Natural killer cell (primary cell): ENCODE measurements around the gene AIFM2. TPM values are rescaled to one million over a fixed set of nuclear protein-coding genes. Genes with fewer than 3 reads are reported as not detected.

Experiments
- ATAC-seq, 3 donors: fragments of 150-1000 bp in 2 of 3; fragments of 200-7000 bp in 1 of 3; cut with Tn5 transposase; 1 replicate in 1 of 3; 2 replicates in 2 of 3; pipeline ENCODE4 v1.10.0; 2021; ENCODE audit warnings: mild to moderate bottlenecking in 2 of 3, moderate library complexity in 2 of 3
- DNase-seq, 2 donors: peaks; one replicate each; pipeline versions ENCODE4 v3.0.0 to v3.0.0-alpha.2; 2013 to 2021; ENCODE audit warnings: mixed read lengths in 1 of 2
- H3K27ac ChIP-seq: one replicate; pipeline ENCODE4 v1.5.1; 2013; ENCODE audit warnings: mild to moderate bottlenecking, low read length
- H3K27me3 ChIP-seq: one replicate; pipeline ENCODE4 v1.6.1; 2013; ENCODE audit warnings: low read length; ENCODE audit not compliant: control insufficient read depth, insufficient read depth
- H3K36me3 ChIP-seq: one replicate; pipeline ENCODE4 v1.6.1; 2013; ENCODE audit warnings: low read length; ENCODE audit not compliant: control insufficient read depth, insufficient read depth
- H3K4me1 ChIP-seq: one replicate; pipeline ENCODE4 v1.6.1; 2013; ENCODE audit warnings: low read length; ENCODE audit not compliant: control insufficient read depth, insufficient read depth
- H3K4me3 ChIP-seq: one replicate; pipeline ENCODE4 v1.5.1; 2013; ENCODE audit warnings: low read length
- H3K9me3 ChIP-seq: one replicate; pipeline ENCODE4 v1.6.1; 2013; ENCODE audit warnings: low read length; ENCODE audit not compliant: control insufficient read depth, insufficient read depth
- H3K27ac Mint-ChIP-seq, 2 donors: one replicate each; pipeline ENCODE4 v1.8.0; 2022; ENCODE audit warnings: mild to moderate bottlenecking in 2 of 2, mixed read lengths in 2 of 2, moderate library complexity in 1 of 2
- H3K27me3 Mint-ChIP-seq, 2 donors: one replicate each; pipeline ENCODE4 v1.8.0; 2022; ENCODE audit warnings: low read depth in 2 of 2, mixed read lengths in 2 of 2
- H3K36me3 Mint-ChIP-seq: one replicate; pipeline ENCODE4 v1.8.0; 2022; ENCODE audit warnings: mixed read lengths
- H3K4me1 Mint-ChIP-seq, 2 donors: one replicate each; pipeline ENCODE4 v1.8.0; 2022; ENCODE audit warnings: mixed read lengths in 2 of 2
- H3K4me3 Mint-ChIP-seq: one replicate; pipeline ENCODE4 v1.8.0; 2022; ENCODE audit warnings: mild to moderate bottlenecking, moderate library complexity, mixed read lengths
- H3K9me3 Mint-ChIP-seq, 2 donors: one replicate each; pipeline ENCODE4 v1.8.0; 2022; ENCODE audit warnings: mixed read lengths in 2 of 2
- CTCF ChIP-seq: fragments of 200-600 bp; IDR thresholded peaks from one replicate; pipeline ENCODE4 v1.8.0; 2022; ENCODE audit warnings: antibody characterized with exemption
- WGBS: methylation state at CpG from one replicate; pipeline ENCODE4 v1.1.7; 2013; ENCODE audit warnings: missing lambda C conversion rate; ENCODE audit not compliant: insufficient coverage; 5-methylcytosine and 5-hydroxymethylcytosine counted together
- intact Hi-C: fragments of 100-400 bp; cut with micrococcal nuclease; formaldehyde crosslinking; loops from one replicate; pipeline ENCODE4 v1.14.2; 2022
- total RNA-seq, 4 donors: library from RNA; stranded (reverse); fragments of 120-200 nt in 1 of 4; gene quantifications; one replicate each; pipeline versions ENCODE4 v1.2.3 to v1.2.4, GENCODE V29; 2013 to 2022

AIFM2 gene
- total RNA-seq, 3 donors from 2014 or later (not counting 1 experiment from before 2014, with no cell fraction given) = 3.7 to 4.2 (median 3.9) TPM

- Mint-ChIP-seq H3K36me3 (no peaks in the 10 kb centered on the region), H3K9me3 (no peaks in the 10 kb centered on the region), H3K27ac (no peak overlapping the region), H3K27me3 (no peaks in the 10 kb centered on the region), H3K4me1 (peaks cover 28 to 38% of the 10 kb centered on the region in 2 donors), H3K4me3 (no peak overlapping the region)
- no peak overlapping the region for H3K27ac ChIP-seq
- WGBS = 59% methylated on average over 9 of the region's 10 CpGs
- intact Hi-C loops = no loop called here
- no peak overlapping the region for H3K4me3 ChIP-seq
- ATAC-seq (no peak), DNase-seq (no peak)
- peaks cover 4% of the 10 kb centered on the region for H3K36me3 ChIP-seq
- TF ChIP-seq CTCF = no peak
- no peaks in the 10 kb centered on the region for H3K9me3 ChIP-seq
- H3K27me3 ChIP-seq = no peaks in the 10 kb centered on the region
- H3K4me1 ChIP-seq = peaks cover 25% of the 10 kb centered on the region
These were observed 9.9 kb upstream of the AIFM2 start for GRCh38 chr10:70142555-70142954.

- Mint-ChIP-seq H3K4me1 (peaks cover 31 to 41% of the 10 kb centered on the region in 2 donors), H3K4me3 (no peak overlapping the region), H3K9me3 (no peaks in the 10 kb centered on the region), H3K36me3 (no peaks in the 10 kb centered on the region), H3K27me3 (no peaks in the 10 kb centered on the region), H3K27ac (no peak overlapping the region)
- TF ChIP-seq CTCF = no peak
- intact Hi-C loops = no loop called here
- WGBS = 80% methylated on average over 4 of the region's 5 CpGs
- no peaks in the 10 kb centered on the region for H3K9me3 ChIP-seq
- DNase-seq = no peak
- ATAC-seq = no peak
- H3K4me1 ChIP-seq = peaks cover 19% of the 10 kb centered on the region
- peaks cover 4% of the 10 kb centered on the region for H3K36me3 ChIP-seq
- H3K4me3 ChIP-seq = no peak overlapping the region
- no peak overlapping the region for H3K27ac ChIP-seq
- H3K27me3 ChIP-seq = no peaks in the 10 kb centered on the region
These were observed 7.7 kb upstream of the AIFM2 start for GRCh38 chr10:70140297-70140696.

- no peak for DNase-seq
- H3K27ac Mint-ChIP-seq = no peak overlapping the region
- Histone ChIP-seq H3K4me3 (no peak overlapping the region), H3K27ac (no peak overlapping the region), H3K4me1 (peaks cover 16% of the 10 kb centered on the region), H3K36me3 (peaks cover 4% of the 10 kb centered on the region), H3K27me3 (no peaks in the 10 kb centered on the region), H3K9me3 (no peaks in the 10 kb centered on the region)
- no peaks in the 10 kb centered on the region for H3K27me3 Mint-ChIP-seq
- intact Hi-C loops = no loop called here
- 97% methylated on average over 6 of the region's 6 CpGs for WGBS
- H3K36me3 Mint-ChIP-seq = no peaks in the 10 kb centered on the region
- H3K9me3 Mint-ChIP-seq = no peaks in the 10 kb centered on the region
- H3K4me1 Mint-ChIP-seq = peaks cover 28 to 41% of the 10 kb centered on the region in 2 donors
- H3K4me3 Mint-ChIP-seq = no peak overlapping the region
- no peak for ATAC-seq
- no peak for TF ChIP-seq CTCF
These were observed 7.3 kb upstream of the AIFM2 start for GRCh38 chr10:70139997-70140250.

GRCh38 chr10:70139151-70139996 lies 6.7 kb upstream of the AIFM2 start:
- TF ChIP-seq CTCF = no peak
- Mint-ChIP-seq H3K27ac (no peak overlapping the region), H3K36me3 (no peaks in the 10 kb centered on the region), H3K9me3 (no peaks in the 10 kb centered on the region), H3K4me3 (no peak overlapping the region), H3K27me3 (no peaks in the 10 kb centered on the region), H3K4me1 (peaks cover 23 to 38% of the 10 kb centered on the region in 2 donors)
- H3K9me3 ChIP-seq = no peaks in the 10 kb centered on the region
- no peaks in the 10 kb centered on the region for H3K27me3 ChIP-seq
- WGBS = 96% methylated on average over 11 of the region's 11 CpGs
- H3K4me3 ChIP-seq = no peak overlapping the region
- peaks cover 4% of the 10 kb centered on the region for H3K36me3 ChIP-seq
- intact Hi-C loops = no loop called here
- ATAC-seq (no peak), DNase-seq (no peak)
- H3K4me1 ChIP-seq = peaks cover 10% of the 10 kb centered on the region
- H3K27ac ChIP-seq = no peak overlapping the region
